HG03571 (cell line): Measurements from ENCODE around the gene FN3KRP.

Experiments
- ATAC-seq: cut with Tn5 transposase; IDR thresholded peaks from one replicate; pipeline ENCODE4 v1.9.1; 2021; ENCODE audit not compliant: unreplicated experiment

Gene FN3KRP

GRCh38 chr17:82775001-82775823 is 58.7 kb downstream of the FN3KRP start:
- ATAC-seq = no peak

- ATAC-seq = no peak
Measured at GRCh38 chr17:82776454-82776853, 59.9 kb downstream of the FN3KRP start.
